Activated CD8-positive, alpha-beta T cell treated with anti-CD3 and anti-CD28 coated beads for 36 hours (primary cell): ENCODE measurements around the gene SALL3. TPM values are rescaled to one million over a fixed set of nuclear protein-coding genes. Genes with fewer than 3 reads are reported as not detected.

ENCODE experiments used
- ATAC-seq: fragments of 200-7000 bp; cut with Tn5 transposase; one replicate; pipeline ENCODE4 v1.10.0; 2021; ENCODE audit warnings: mild to moderate bottlenecking, moderate library complexity
- CTCF ChIA-PET: fragments of 350-600 bp; sonication (Branson Sonifier 250); formaldehyde crosslinking; loops from one replicate; lab custom pipeline; 2021; ENCODE audit warnings: antibody characterized with exemption; lab: Charles Lee
- POLR2A ChIA-PET: fragments of 350-600 bp; sonication (Branson Sonifier 250); formaldehyde crosslinking; loops from one replicate; lab custom pipeline; 2021; ENCODE audit warnings: antibody characterized with exemption; lab: Charles Lee
- DNase-seq: peaks from one replicate; pipeline ENCODE4 v3.0.0-alpha.2; 2020
- H3K27ac Mint-ChIP-seq: one replicate; pipeline ENCODE4 v1.8.0; 2021; ENCODE audit warnings: mild to moderate bottlenecking, mixed read lengths
- H3K27me3 Mint-ChIP-seq: one replicate; pipeline ENCODE4 v1.8.0; 2021; ENCODE audit warnings: mixed read lengths
- H3K36me3 Mint-ChIP-seq: one replicate; pipeline ENCODE4 v1.8.0; 2021; ENCODE audit warnings: low read depth, mixed read lengths
- H3K4me1 Mint-ChIP-seq: one replicate; pipeline ENCODE4 v1.8.0; 2021; ENCODE audit warnings: low read depth, mixed read lengths
- H3K4me3 Mint-ChIP-seq: one replicate; pipeline ENCODE4 v1.8.0; 2021; ENCODE audit warnings: mild to moderate bottlenecking, moderate library complexity, mixed read lengths
- H3K9me3 Mint-ChIP-seq: one replicate; pipeline ENCODE4 v1.8.0; 2021; ENCODE audit warnings: mixed read lengths
- CTCF ChIP-seq: fragments of 200-600 bp; IDR thresholded peaks from one replicate; pipeline ENCODE4 v1.8.0; 2022; ENCODE audit warnings: antibody characterized with exemption, mild to moderate bottlenecking
- intact Hi-C: fragments of 100-400 bp; cut with micrococcal nuclease; formaldehyde crosslinking; loops from one replicate; pipeline ENCODE4 v1.10.0; 2022
- total RNA-seq, 2 experiments: library from RNA; stranded (reverse); gene quantifications; one replicate each; pipeline ENCODE4 v1.2.3, GENCODE V29; 2021

SALL3 gene
- total RNA-seq, 2 experiments from 2014 or later: not detected

GRCh38 chr18:78991446-78991845 is 11.8 kb downstream of the SALL3 start:
- CTCF ChIA-PET: no interaction called here

GRCh38 chr18:78992041-78993011 is 12.7 kb downstream of the SALL3 start:
- no peak overlapping the region for H3K27ac Mint-ChIP-seq
- ChIA-PET POLR2A (no interaction called here), CTCF (no interaction called here)
- H3K4me1 Mint-ChIP-seq: no peaks in the 10 kb centered on the region
- no peak for ATAC-seq
- DNase-seq: no peak
- no peaks in the 10 kb centered on the region for H3K9me3 Mint-ChIP-seq
- peaks cover 14% of the 10 kb centered on the region for H3K27me3 Mint-ChIP-seq
- no peak for TF ChIP-seq CTCF
- intact Hi-C loops: no loop called here
- no peaks in the 10 kb centered on the region for H3K36me3 Mint-ChIP-seq
- no peak overlapping the region for H3K4me3 Mint-ChIP-seq

More at GRCh38 chr18:78991446-78991845, 11.8 kb downstream of the SALL3 start:
- TF ChIP-seq CTCF: no peak
- Mint-ChIP-seq H3K4me1 (no peaks in the 10 kb centered on the region), H3K36me3 (no peaks in the 10 kb centered on the region), H3K27ac (no peak overlapping the region), H3K4me3 (no peak overlapping the region), H3K27me3 (peaks cover 19% of the 10 kb centered on the region), H3K9me3 (no peaks in the 10 kb centered on the region)
- POLR2A ChIA-PET: no interaction called here
- DNase-seq (no peak), ATAC-seq (no peak)
- intact Hi-C loops: no loop called here

- ChIA-PET CTCF (no interaction called here), POLR2A (no interaction called here)
- TF ChIP-seq CTCF: no peak
- DNase-seq (no peak), ATAC-seq (no peak)
- H3K4me3 Mint-ChIP-seq: no peak overlapping the region
- peaks cover 11% of the 10 kb centered on the region for H3K27me3 Mint-ChIP-seq
- H3K9me3 Mint-ChIP-seq: no peaks in the 10 kb centered on the region
- intact Hi-C loops: no loop called here
- H3K4me1 Mint-ChIP-seq: no peaks in the 10 kb centered on the region
- H3K27ac Mint-ChIP-seq: no peak overlapping the region
- no peaks in the 10 kb centered on the region for H3K36me3 Mint-ChIP-seq
Measured at GRCh38 chr18:78993014-78993926, 13.7 kb downstream of the SALL3 start.

GRCh38 chr18:78994000-78994399 is 14.4 kb downstream of the SALL3 start:
- Mint-ChIP-seq H3K9me3 (no peaks in the 10 kb centered on the region), H3K36me3 (no peaks in the 10 kb centered on the region), H3K4me1 (no peaks in the 10 kb centered on the region), H3K27me3 (peaks cover 8% of the 10 kb centered on the region), H3K4me3 (no peak overlapping the region), H3K27ac (no peak overlapping the region)
- ChIA-PET CTCF (no interaction called here), POLR2A (no interaction called here)
- no peak for TF ChIP-seq CTCF
- intact Hi-C loops: no loop called here
- DNase-seq (no peak), ATAC-seq (no peak)
